ENCODE measurements around the gene TGM5. TPM values are rescaled to one million over a fixed set of nuclear protein-coding genes. Genes with fewer than 3 reads are reported as not detected.

The TGM5 gene
- total RNA-seq, 1 experiment from 2014 or later: not detected

DNA sequence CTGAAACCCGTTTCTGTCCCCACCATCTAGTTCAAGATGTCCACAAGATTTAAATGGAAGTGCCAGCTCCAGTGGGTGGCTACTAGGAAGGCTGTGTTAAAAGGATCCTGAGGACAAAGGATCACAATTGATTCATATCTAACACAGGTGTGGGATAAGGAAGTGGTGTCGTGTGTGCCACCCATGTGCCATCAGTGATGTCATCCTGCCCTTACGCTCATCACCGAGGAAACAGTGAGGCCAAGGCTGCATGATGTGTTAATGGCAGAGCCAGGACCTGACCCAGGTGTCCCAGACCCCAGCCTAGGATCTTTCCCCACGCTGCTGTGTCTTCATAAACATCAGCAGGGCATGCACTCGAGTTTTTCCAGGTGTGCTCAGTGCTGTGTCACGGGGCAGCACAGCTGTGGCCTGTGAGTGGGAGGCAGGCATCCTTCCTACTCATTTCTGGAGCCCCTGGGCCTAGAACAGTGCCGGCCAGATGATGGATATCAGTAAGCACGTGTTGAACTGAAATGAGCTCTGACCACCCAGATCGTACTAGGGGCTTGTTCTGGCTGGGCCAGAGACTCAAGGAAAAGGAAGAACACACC lies 10.6 kb upstream of the TGM5 start:
- no peaks in the 10 kb centered on the region for H4K20me1 ChIP-seq (ENCODE audit: insufficient read depth)
- ChIA-PET POLR2A (no interaction called here), RAD21 (ENCODE audit: low non-redundant PET in 1 of 2, low total read pairs in 2 of 2, uncharacterized antibody in 2 of 2, unreplicated experiment in 2 of 2) (no interaction called here), CTCF (interaction anchor here (0.7 kb wide), 1 partner anchor 73 kb away, joined by 3 read pairs; no protein-coding TSS in a partner anchor)
- ATAC-seq (no peak), DNase-seq (ENCODE audit: low read depth, low spot score) (no peak)
- H3K9ac ChIP-seq (ENCODE audit: low read length): no peak overlapping the region
- peaks cover 0 to 5% of the 10 kb centered on the region in 2 experiments; a peak in 1 of 4 replicates for H3K4me1 ChIP-seq (ENCODE audit: control insufficient read depth in 1 of 2, insufficient read depth in 2 of 2, low read length in 2 of 2)
- no TSS peak for BruUV-seq (replicated peaks)
- no peak overlapping the region for H3K27ac ChIP-seq (ENCODE audit: low read depth, low read length)
- intact Hi-C loops (cut with micrococcal nuclease): no loop called here
- no peak overlapping the region for H3K4me3 ChIP-seq (replicated peaks in 1 of 2; ENCODE audit: low read depth in 1 of 2, low read length in 2 of 2)
- no peaks in the 10 kb centered on the region for H3K36me3 ChIP-seq (ENCODE audit: control insufficient read depth in 1 of 2, insufficient read depth in 2 of 2, low read length in 2 of 2)
- no peaks in the 10 kb centered on the region for H3K9me2 ChIP-seq (ENCODE audit: insufficient read depth)
- no peak overlapping the region for H3K4me2 ChIP-seq (ENCODE audit: low read length)
- TF ChIP-seq FOSL1 (IDR thresholded peaks at IDR 0.05; ENCODE audit: low read depth) (no peak), POLR2AphosphoS5 (IDR thresholded peaks at IDR 0.05; ENCODE audit: low read depth, low read length) (no peak), EZH2phosphoT487 (IDR thresholded peaks at IDR 0.05; ENCODE audit: borderline replicate concordance) (no peak), EZH2 (IDR thresholded peaks at IDR 0.05) (no peak), TCF7L2 (IDR thresholded peaks at IDR 0.05; ENCODE audit: borderline replicate concordance, extremely low read depth, insufficient read depth, insufficient read length) (no peak), SP1 (IDR thresholded peaks at IDR 0.05; ENCODE audit: low read depth) (no peak)
- TF ChIP-seq, protein P1, sequence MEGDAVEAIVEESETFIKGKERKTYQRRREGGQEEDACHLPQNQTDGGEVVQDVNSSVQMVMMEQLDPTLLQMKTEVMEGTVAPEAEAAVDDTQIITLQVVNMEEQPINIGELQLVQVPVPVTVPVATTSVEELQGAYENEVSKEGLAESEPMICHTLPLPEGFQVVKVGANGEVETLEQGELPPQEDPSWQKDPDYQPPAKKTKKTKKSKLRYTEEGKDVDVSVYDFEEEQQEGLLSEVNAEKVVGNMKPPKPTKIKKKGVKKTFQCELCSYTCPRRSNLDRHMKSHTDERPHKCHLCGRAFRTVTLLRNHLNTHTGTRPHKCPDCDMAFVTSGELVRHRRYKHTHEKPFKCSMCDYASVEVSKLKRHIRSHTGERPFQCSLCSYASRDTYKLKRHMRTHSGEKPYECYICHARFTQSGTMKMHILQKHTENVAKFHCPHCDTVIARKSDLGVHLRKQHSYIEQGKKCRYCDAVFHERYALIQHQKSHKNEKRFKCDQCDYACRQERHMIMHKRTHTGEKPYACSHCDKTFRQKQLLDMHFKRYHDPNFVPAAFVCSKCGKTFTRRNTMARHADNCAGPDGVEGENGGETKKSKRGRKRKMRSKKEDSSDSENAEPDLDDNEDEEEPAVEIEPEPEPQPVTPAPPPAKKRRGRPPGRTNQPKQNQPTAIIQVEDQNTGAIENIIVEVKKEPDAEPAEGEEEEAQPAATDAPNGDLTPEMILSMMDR (IDR thresholded peaks at IDR 0.05 in 2 of 3, conservative IDR thresholded peaks at IDR 0.05 in 1 of 3; ENCODE audit: borderline replicate concordance in 1 of 3, insufficient read depth in 1 of 3, low read depth in 2 of 3, low read length in 2 of 3): no peak
- TF ChIP-seq, protein P2, sequence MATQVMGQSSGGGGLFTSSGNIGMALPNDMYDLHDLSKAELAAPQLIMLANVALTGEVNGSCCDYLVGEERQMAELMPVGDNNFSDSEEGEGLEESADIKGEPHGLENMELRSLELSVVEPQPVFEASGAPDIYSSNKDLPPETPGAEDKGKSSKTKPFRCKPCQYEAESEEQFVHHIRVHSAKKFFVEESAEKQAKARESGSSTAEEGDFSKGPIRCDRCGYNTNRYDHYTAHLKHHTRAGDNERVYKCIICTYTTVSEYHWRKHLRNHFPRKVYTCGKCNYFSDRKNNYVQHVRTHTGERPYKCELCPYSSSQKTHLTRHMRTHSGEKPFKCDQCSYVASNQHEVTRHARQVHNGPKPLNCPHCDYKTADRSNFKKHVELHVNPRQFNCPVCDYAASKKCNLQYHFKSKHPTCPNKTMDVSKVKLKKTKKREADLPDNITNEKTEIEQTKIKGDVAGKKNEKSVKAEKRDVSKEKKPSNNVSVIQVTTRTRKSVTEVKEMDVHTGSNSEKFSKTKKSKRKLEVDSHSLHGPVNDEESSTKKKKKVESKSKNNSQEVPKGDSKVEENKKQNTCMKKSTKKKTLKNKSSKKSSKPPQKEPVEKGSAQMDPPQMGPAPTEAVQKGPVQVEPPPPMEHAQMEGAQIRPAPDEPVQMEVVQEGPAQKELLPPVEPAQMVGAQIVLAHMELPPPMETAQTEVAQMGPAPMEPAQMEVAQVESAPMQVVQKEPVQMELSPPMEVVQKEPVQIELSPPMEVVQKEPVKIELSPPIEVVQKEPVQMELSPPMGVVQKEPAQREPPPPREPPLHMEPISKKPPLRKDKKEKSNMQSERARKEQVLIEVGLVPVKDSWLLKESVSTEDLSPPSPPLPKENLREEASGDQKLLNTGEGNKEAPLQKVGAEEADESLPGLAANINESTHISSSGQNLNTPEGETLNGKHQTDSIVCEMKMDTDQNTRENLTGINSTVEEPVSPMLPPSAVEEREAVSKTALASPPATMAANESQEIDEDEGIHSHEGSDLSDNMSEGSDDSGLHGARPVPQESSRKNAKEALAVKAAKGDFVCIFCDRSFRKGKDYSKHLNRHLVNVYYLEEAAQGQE (IDR thresholded peaks at IDR 0.05; ENCODE audit: low read depth): no peak
- no peak overlapping the region for H2AFZ ChIP-seq (ENCODE audit: low read depth, low read length, poor library complexity, severe bottlenecking)
- H3K79me2 ChIP-seq (ENCODE audit: insufficient read depth, low read length): no peaks in the 10 kb centered on the region
- no peaks in the 10 kb centered on the region for H3K9me3 ChIP-seq (ENCODE audit: control insufficient read depth in 1 of 2, insufficient read depth in 1 of 2, low read depth in 1 of 2, low read length in 2 of 2)
- no peaks in the 10 kb centered on the region for H3K27me3 ChIP-seq (ENCODE audit: insufficient read depth, low read length)
